SH-SY5Y (cell line): ENCODE results near the gene TRPM3.

ENCODE experiments used
- GATA2 ChIP-seq: IDR thresholded peaks from 2 replicates; pipeline ENCODE4 v1.6.1; 2011; ENCODE audit warnings: mild to moderate bottlenecking, low read depth, low read length
- GATA3 ChIP-seq: IDR thresholded peaks from 2 replicates; pipeline ENCODE4 v1.6.1; 2011; ENCODE audit warnings: low read depth, mild to moderate bottlenecking, low read length, moderate library complexity

DNA sequence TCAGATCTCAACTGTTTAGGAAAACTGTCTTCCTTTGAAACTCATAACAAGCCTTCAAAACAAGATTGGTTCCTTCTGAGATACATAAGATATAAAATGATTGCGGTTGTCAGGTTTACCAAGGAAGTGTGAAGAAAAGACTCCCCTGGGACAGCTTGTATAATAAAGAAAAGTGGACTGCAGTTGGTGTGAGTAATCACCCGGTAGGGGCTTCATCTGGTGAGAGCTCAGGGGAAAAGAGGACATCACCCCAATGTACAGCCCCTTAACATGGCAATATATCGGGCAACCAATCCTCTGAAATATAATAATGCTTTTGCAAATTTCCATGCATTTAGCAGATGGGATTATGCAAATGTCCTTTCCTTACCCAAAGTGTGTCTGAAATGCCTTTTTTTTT lies 490.4 kb downstream of the TRPM3 start:
- TF ChIP-seq GATA3 (no peak), GATA2 (no peak)
